WTC11 (cell line): Measurements from ENCODE around the gene FAM20C. TPM values are rescaled to one million over a fixed set of nuclear protein-coding genes. Genes with fewer than 3 reads are reported as not detected.

Experiments used
- ATAC-seq: fragments of 200-7000 bp; cut with Tn5 transposase; 2 replicates; pipeline ENCODE4 v1.10.0; 2021; ENCODE audit warnings: mild to moderate bottlenecking, moderate library complexity
- CTCF ChIA-PET: fragments of 300-600 bp; sonication (Branson Sonifier 250); formaldehyde crosslinking; loops from one replicate; lab custom pipeline; 2021; ENCODE audit warnings: antibody characterized with exemption; lab: Charles Lee
- POLR2A ChIA-PET: fragments of 350-600 bp; sonication (Branson Sonifier 250); formaldehyde crosslinking; loops from one replicate; lab custom pipeline; 2021; ENCODE audit warnings: antibody characterized with exemption; lab: Charles Lee
- DNase-seq: peaks from one replicate; pipeline ENCODE4 v3.0.0; 2021; ENCODE audit warnings: low spot score
- H3K27ac Mint-ChIP-seq: 2 replicates; pipeline ENCODE4 v1.8.0; 2021; ENCODE audit warnings: mixed read lengths
- H3K27me3 Mint-ChIP-seq: 2 replicates; pipeline ENCODE4 v1.8.0; 2021; ENCODE audit warnings: low read depth, mild to moderate bottlenecking, moderate library complexity, mixed read lengths
- H3K36me3 Mint-ChIP-seq: 2 replicates; pipeline ENCODE4 v1.8.0; 2021; ENCODE audit warnings: mixed read lengths
- H3K4me1 Mint-ChIP-seq: 2 replicates; pipeline ENCODE4 v1.8.0; 2022; ENCODE audit warnings: mixed read lengths
- H3K4me3 Mint-ChIP-seq: 2 replicates; pipeline ENCODE4 v1.8.0; 2021; ENCODE audit warnings: mild to moderate bottlenecking, moderate library complexity, mixed read lengths
- H3K9me3 Mint-ChIP-seq: 2 replicates; pipeline ENCODE4 v1.8.0; 2021; ENCODE audit warnings: mixed read lengths
- E2F5 ChIP-seq: sonication (generic); formaldehyde crosslinking; IDR thresholded peaks from 2 replicates; pipeline ENCODE4 v1.8.1; 2022; ENCODE audit warnings: mild to moderate bottlenecking, moderate library complexity, missing genetic modification reagents
- ELF4 ChIP-seq: sonication (generic); formaldehyde crosslinking; IDR thresholded peaks from 2 replicates; pipeline ENCODE4 v1.8.1; 2022; ENCODE audit warnings: low read depth, mild to moderate bottlenecking, moderate library complexity, missing genetic modification reagents
- EMX1 ChIP-seq: fragments of 250-450 bp; sonication (Bioruptor Pico); IDR thresholded peaks from 2 replicates; pipeline ENCODE4 v1.8.0; 2021; ENCODE audit warnings: mild to moderate bottlenecking
- ESRRA ChIP-seq: sonication (generic); formaldehyde crosslinking; IDR thresholded peaks from 2 replicates; pipeline ENCODE4 v1.8.1; 2022; ENCODE audit warnings: mild to moderate bottlenecking, missing genetic modification reagents, borderline replicate concordance
- FOXK1 ChIP-seq: sonication (generic); formaldehyde crosslinking; IDR thresholded peaks from 2 replicates; pipeline ENCODE4 v1.8.0; 2022; ENCODE audit warnings: mild to moderate bottlenecking, moderate library complexity, missing genetic modification reagents
- GABPB1 ChIP-seq: sonication (generic); formaldehyde crosslinking; IDR thresholded peaks from 2 replicates; pipeline ENCODE4 v1.8.1; 2023; ENCODE audit warnings: mild to moderate bottlenecking, missing genetic modification reagents
- GRHL2 ChIP-seq: fragments of 250-450 bp; sonication (Bioruptor Pico); IDR thresholded peaks from 2 replicates; pipeline ENCODE4 v1.8.0; 2022; ENCODE audit warnings: mild to moderate bottlenecking, moderate library complexity; ENCODE audit not compliant: insufficient replicate concordance, severe bottlenecking
- NR3C1 ChIP-seq: sonication (generic); formaldehyde crosslinking; conservative IDR thresholded peaks from 2 replicates; pipeline ENCODE4 v1.8.1; 2023; ENCODE audit warnings: low read depth, mild to moderate bottlenecking, missing genetic modification reagents
- SOX15 ChIP-seq: fragments of 250-450 bp; sonication (Bioruptor Pico); IDR thresholded peaks from 2 replicates; pipeline ENCODE4 v1.9.0; 2021; ENCODE audit warnings: mild to moderate bottlenecking
- USF2 ChIP-seq: sonication (generic); formaldehyde crosslinking; IDR thresholded peaks from 2 replicates; pipeline ENCODE4 v1.8.1; 2023; ENCODE audit warnings: mild to moderate bottlenecking, missing genetic modification reagents, moderate library complexity
- ZNF232 ChIP-seq: sonication (generic); formaldehyde crosslinking; IDR thresholded peaks from 2 replicates; pipeline ENCODE4 v1.8.0; 2022; ENCODE audit warnings: mild to moderate bottlenecking, missing genetic modification reagents
- total RNA-seq: library from RNA; stranded (reverse); gene quantifications from 3 replicates; pipeline ENCODE4 v1.2.3, GENCODE V29; 2021
- TF ChIP-seq, protein P1 (sequence below): sonication (generic); formaldehyde crosslinking; conservative IDR thresholded peaks from 2 replicates; pipeline ENCODE4 v1.8.1; 2023; ENCODE audit warnings: mild to moderate bottlenecking, low read depth, missing genetic modification reagents, moderate library complexity
- TF ChIP-seq, protein P2 (sequence below): fragments of 200-600 bp; IDR thresholded peaks from 2 replicates; pipeline ENCODE4 v1.8.0; 2022; ENCODE audit warnings: antibody characterized with exemption
- TF ChIP-seq, protein P3 (sequence below): sonication (generic); formaldehyde crosslinking; conservative IDR thresholded peaks from 2 replicates; pipeline ENCODE4 v1.8.1; 2022; ENCODE audit warnings: mild to moderate bottlenecking, missing genetic modification reagents

Gene FAM20C
- total RNA-seq, 1 experiment from 2014 or later: 64.9 TPM

- DNase-seq (no peak), ATAC-seq (no peak)
- no peak for TF ChIP-seq SOX15 (CRISPR knock-in tag)
- no peaks in the 10 kb centered on the region for H3K27me3 Mint-ChIP-seq
- H3K36me3 Mint-ChIP-seq: no peaks in the 10 kb centered on the region
- no peak overlapping the region for H3K4me3 Mint-ChIP-seq
- CTCF ChIA-PET: interaction anchor here (1.1 to 2.3 kb wide), 3 partner anchors 13 to 169 kb away, joined by 3 to 6 read pairs (median 5); no protein-coding TSS in a partner anchor
- POLR2A ChIA-PET: no interaction called here
- no peaks in the 10 kb centered on the region for H3K9me3 Mint-ChIP-seq
- H3K4me1 Mint-ChIP-seq: no peaks in the 10 kb centered on the region
- H3K27ac Mint-ChIP-seq: peak overlapping the region; percentile 84
Observed at GRCh38 chr7:233249-234035, 41.1 kb downstream of the FAM20C start.

- Mint-ChIP-seq H3K9me3 (no peaks in the 10 kb centered on the region), H3K4me3 (no peak overlapping the region), H3K27me3 (no peaks in the 10 kb centered on the region), H3K36me3 (no peaks in the 10 kb centered on the region), H3K4me1 (no peaks in the 10 kb centered on the region), H3K27ac (no peak overlapping the region; the same call in 1 of the 2 replicates)
- POLR2A ChIA-PET: no interaction called here
- CTCF ChIA-PET: interaction anchor here (1.0 to 2.3 kb wide), 4 partner anchors 14 to 170 kb away, joined by 3 to 6 read pairs (median 4); no protein-coding TSS in a partner anchor
- ATAC-seq (no peak), DNase-seq (no peak)
- no peak for TF ChIP-seq NR3C1 (CRISPR knock-in tag)
Observed at GRCh38 chr7:234051-234707, 41.8 kb downstream of the FAM20C start.

- ChIA-PET CTCF (interaction anchor here (1.0 to 2.3 kb wide), 3 partner anchors 15 to 35 kb away, joined by 3 to 6 read pairs (median 5); no protein-coding TSS in a partner anchor), POLR2A (no interaction called here)
- no peak overlapping the region for H3K4me3 Mint-ChIP-seq
- DNase-seq (no peak), ATAC-seq (no peak)
- H3K27ac Mint-ChIP-seq: no peak overlapping the region
- no peaks in the 10 kb centered on the region for H3K9me3 Mint-ChIP-seq
- H3K4me1 Mint-ChIP-seq: no peaks in the 10 kb centered on the region
- no peaks in the 10 kb centered on the region for H3K36me3 Mint-ChIP-seq
- H3K27me3 Mint-ChIP-seq: no peaks in the 10 kb centered on the region
- peak; percentile 73 for TF ChIP-seq GABPB1
- TF ChIP-seq E2F5 (CRISPR knock-in tag): no peak
- TF ChIP-seq, all 79 proteins: peak for 1
Observed at GRCh38 chr7:234708-235553, 42.6 kb downstream of the FAM20C start.

GRCh38 chr7:235576-236395 lies 43.4 kb downstream of the FAM20C start:
- CTCF ChIA-PET: no interaction called here
- POLR2A ChIA-PET: no interaction called here
- no peak overlapping the region for H3K4me3 Mint-ChIP-seq
- no peaks in the 10 kb centered on the region; the same call in 1 of the 2 replicates for H3K4me1 Mint-ChIP-seq
- DNase-seq (no peak), ATAC-seq (no peak)
- H3K27me3 Mint-ChIP-seq: no peaks in the 10 kb centered on the region
- H3K27ac Mint-ChIP-seq: no peak overlapping the region
- no peaks in the 10 kb centered on the region for H3K9me3 Mint-ChIP-seq
- no peaks in the 10 kb centered on the region for H3K36me3 Mint-ChIP-seq
- TF ChIP-seq GRHL2 (no peak), ESRRA (no peak), FOXK1 (CRISPR knock-in tag) (no peak), E2F5 (CRISPR knock-in tag) (no peak), EMX1 (CRISPR knock-in tag) (no peak), USF2 (CRISPR knock-in tag) (no peak), ZNF232 (CRISPR knock-in tag) (no peak), ELF4 (CRISPR knock-in tag) (no peak)
- TF ChIP-seq, protein P1, sequence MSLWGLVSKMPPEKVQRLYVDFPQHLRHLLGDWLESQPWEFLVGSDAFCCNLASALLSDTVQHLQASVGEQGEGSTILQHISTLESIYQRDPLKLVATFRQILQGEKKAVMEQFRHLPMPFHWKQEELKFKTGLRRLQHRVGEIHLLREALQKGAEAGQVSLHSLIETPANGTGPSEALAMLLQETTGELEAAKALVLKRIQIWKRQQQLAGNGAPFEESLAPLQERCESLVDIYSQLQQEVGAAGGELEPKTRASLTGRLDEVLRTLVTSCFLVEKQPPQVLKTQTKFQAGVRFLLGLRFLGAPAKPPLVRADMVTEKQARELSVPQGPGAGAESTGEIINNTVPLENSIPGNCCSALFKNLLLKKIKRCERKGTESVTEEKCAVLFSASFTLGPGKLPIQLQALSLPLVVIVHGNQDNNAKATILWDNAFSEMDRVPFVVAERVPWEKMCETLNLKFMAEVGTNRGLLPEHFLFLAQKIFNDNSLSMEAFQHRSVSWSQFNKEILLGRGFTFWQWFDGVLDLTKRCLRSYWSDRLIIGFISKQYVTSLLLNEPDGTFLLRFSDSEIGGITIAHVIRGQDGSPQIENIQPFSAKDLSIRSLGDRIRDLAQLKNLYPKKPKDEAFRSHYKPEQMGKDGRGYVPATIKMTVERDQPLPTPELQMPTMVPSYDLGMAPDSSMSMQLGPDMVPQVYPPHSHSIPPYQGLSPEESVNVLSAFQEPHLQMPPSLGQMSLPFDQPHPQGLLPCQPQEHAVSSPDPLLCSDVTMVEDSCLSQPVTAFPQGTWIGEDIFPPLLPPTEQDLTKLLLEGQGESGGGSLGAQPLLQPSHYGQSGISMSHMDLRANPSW: no peak
- TF ChIP-seq, protein P2, sequence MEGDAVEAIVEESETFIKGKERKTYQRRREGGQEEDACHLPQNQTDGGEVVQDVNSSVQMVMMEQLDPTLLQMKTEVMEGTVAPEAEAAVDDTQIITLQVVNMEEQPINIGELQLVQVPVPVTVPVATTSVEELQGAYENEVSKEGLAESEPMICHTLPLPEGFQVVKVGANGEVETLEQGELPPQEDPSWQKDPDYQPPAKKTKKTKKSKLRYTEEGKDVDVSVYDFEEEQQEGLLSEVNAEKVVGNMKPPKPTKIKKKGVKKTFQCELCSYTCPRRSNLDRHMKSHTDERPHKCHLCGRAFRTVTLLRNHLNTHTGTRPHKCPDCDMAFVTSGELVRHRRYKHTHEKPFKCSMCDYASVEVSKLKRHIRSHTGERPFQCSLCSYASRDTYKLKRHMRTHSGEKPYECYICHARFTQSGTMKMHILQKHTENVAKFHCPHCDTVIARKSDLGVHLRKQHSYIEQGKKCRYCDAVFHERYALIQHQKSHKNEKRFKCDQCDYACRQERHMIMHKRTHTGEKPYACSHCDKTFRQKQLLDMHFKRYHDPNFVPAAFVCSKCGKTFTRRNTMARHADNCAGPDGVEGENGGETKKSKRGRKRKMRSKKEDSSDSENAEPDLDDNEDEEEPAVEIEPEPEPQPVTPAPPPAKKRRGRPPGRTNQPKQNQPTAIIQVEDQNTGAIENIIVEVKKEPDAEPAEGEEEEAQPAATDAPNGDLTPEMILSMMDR: no peak
- TF ChIP-seq, protein P3, sequence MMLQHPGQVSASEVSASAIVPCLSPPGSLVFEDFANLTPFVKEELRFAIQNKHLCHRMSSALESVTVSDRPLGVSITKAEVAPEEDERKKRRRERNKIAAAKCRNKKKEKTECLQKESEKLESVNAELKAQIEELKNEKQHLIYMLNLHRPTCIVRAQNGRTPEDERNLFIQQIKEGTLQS: no peak
